ENCODE data around the gene GLCE. TPM values are rescaled to one million over a fixed set of nuclear protein-coding genes. Genes with fewer than 3 reads are reported as not detected.

The GLCE gene
- total and polyA plus RNA-seq, 7 experiments from 2014 or later = 3.0 to 8.8 (median 5.7) TPM

- ChIA-PET CTCF (interaction anchor here (0.6 kb wide), 1 partner anchor 663 kb away, joined by 3 read pairs; no protein-coding TSS in a partner anchor), POLR2A (no interaction called here)
- ATAC-seq (no peak), DNase-seq (no peak)
- Histone ChIP-seq H3K27ac (ENCODE audit: low read depth, low read length) (no peak overlapping the region), H3K9me3 (ENCODE audit: control insufficient read depth in 2 of 3, low read length in 3 of 3) (no peaks in the 10 kb centered on the region), H3K4me3 (ENCODE audit: low read length) (no peak overlapping the region), H3K4me1 (ENCODE audit: control insufficient read depth in 2 of 2, insufficient read depth in 2 of 2, low read length in 2 of 2) (no peaks in the 10 kb centered on the region), H3K36me3 (ENCODE audit: control insufficient read depth in 2 of 3, insufficient read depth in 3 of 3, low read length in 3 of 3) (no peaks in the 10 kb centered on the region), H3K27me3 (ENCODE audit: control insufficient read depth in 2 of 2, insufficient read depth in 2 of 2, low read length in 2 of 2) (no peaks in the 10 kb centered on the region)
- Mint-ChIP-seq H3K27ac (no peak overlapping the region), H3K36me3 (no peaks in the 10 kb centered on the region), H3K4me3 (no peak overlapping the region), H3K27me3 (peaks cover 20 to 30% (median 24%) of the 10 kb centered on the region in 5 donors), H3K9me3 (no peaks in the 10 kb centered on the region), H3K4me1 (peaks cover 0 to 6% (median 0%) of the 10 kb centered on the region in 7 donors)
- intact Hi-C loops (cut with micrococcal nuclease) = no loop called here
These were observed 41.4 kb upstream of the GLCE start for GRCh38 chr15:69119001-69119400.

DNA sequence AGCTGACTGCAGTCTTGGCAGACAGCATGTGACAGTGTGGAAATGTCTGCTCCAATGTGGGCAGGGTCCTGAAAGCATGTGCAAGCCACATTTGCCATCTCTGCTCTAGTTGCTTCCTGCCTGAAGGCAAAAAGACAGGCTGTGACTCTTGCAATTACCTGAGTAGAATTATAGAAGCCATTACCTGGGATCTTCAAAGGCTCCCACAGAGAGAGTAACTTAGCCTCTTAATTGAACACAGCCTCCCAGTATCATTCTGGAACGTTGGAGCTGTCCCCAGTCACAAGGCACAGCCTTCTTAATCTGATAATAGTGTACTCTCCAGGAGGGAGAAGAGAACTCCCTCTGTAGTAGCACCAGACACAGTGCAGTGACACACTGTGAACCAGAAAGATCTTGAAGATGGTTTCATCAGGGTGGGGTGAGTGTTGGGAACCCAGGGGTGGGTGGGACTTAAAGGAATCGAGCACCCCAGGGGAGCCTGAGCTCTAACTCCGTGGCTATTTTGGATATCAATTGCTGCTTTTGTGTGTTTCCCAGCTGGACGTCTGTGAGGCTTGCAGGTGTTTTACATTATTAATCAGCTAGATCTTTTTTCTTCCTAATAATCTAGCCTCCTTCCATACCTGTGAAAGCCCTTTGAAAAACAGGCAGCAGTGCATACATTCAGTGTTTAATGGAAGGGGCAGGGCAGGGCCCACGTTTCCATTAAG lies 40.6 kb upstream of the GLCE start:
- H3K4me1 ChIP-seq (ENCODE audit: control insufficient read depth in 2 of 2, insufficient read depth in 2 of 2, low read length in 2 of 2) = no peaks in the 10 kb centered on the region
- H3K4me3 ChIP-seq (ENCODE audit: low read length) = no peak overlapping the region
- Mint-ChIP-seq H3K36me3 (no peaks in the 10 kb centered on the region), H3K27ac (no peak overlapping the region), H3K4me3 (no peak overlapping the region), H3K27me3 (peaks cover 12 to 22% (median 20%) of the 10 kb centered on the region in 5 donors), H3K9me3 (no peaks in the 10 kb centered on the region), H3K4me1 (peaks cover 0 to 2% (median 0%) of the 10 kb centered on the region in 7 donors)
- H3K27ac ChIP-seq (ENCODE audit: low read depth, low read length) = no peak overlapping the region
- H3K27me3 ChIP-seq (ENCODE audit: control insufficient read depth in 2 of 2, insufficient read depth in 2 of 2, low read length in 2 of 2) = no peaks in the 10 kb centered on the region
- H3K9me3 ChIP-seq (ENCODE audit: control insufficient read depth in 2 of 3, low read length in 3 of 3) = no peaks in the 10 kb centered on the region
- no peaks in the 10 kb centered on the region for H3K36me3 ChIP-seq (ENCODE audit: control insufficient read depth in 2 of 3, insufficient read depth in 3 of 3, low read length in 3 of 3)
- ATAC-seq = no peak
- DNase-seq = no peak
- ChIA-PET CTCF (no interaction called here), POLR2A (no interaction called here)
- intact Hi-C loops (cut with micrococcal nuclease) = no loop called here

DNA sequence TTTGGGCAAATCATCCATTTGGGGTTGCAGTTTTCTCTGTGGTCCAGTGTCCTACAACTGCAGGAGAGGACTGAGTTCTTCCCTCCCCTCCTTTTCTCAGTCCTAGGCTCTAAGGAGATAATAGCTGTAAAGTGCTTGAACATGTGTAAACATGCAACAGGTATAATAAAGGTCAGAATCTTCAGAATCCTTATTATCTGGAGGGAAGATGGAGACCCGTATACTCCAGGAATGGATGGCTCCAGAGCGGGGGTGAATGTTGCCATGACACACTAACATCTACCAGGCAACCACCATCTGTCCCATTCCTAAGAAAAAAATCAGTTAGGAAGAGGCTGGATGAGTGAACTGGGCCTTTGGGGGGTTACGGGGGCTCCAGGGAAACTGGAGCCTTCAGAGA lies 39.7 kb upstream of the GLCE start:
- no peaks in the 10 kb centered on the region for H3K27me3 ChIP-seq (ENCODE audit: control insufficient read depth in 2 of 2, insufficient read depth in 2 of 2, low read length in 2 of 2)
- no peak overlapping the region for H3K27ac ChIP-seq (ENCODE audit: low read depth, low read length)
- H3K36me3 ChIP-seq (ENCODE audit: control insufficient read depth in 2 of 3, insufficient read depth in 3 of 3, low read length in 3 of 3) = no peaks in the 10 kb centered on the region
- CTCF ChIA-PET = no interaction called here
- Mint-ChIP-seq H3K27me3 (peaks cover 9 to 19% (median 17%) of the 10 kb centered on the region in 5 donors), H3K9me3 (no peaks in the 10 kb centered on the region), H3K4me3 (no peak overlapping the region), H3K27ac (no peak overlapping the region), H3K36me3 (no peaks in the 10 kb centered on the region), H3K4me1 (peaks cover 0 to 2% (median 0%) of the 10 kb centered on the region in 7 donors)
- H3K9me3 ChIP-seq (ENCODE audit: control insufficient read depth in 2 of 3, low read length in 3 of 3) = no peaks in the 10 kb centered on the region
- ATAC-seq = no peak
- no peak for DNase-seq
- intact Hi-C loops (cut with micrococcal nuclease) = no loop called here
- POLR2A ChIA-PET = interaction anchor here (0.7 kb wide), 1 partner anchor 1072 kb away, joined by 3 read pairs; no protein-coding TSS in a partner anchor
- no peaks in the 10 kb centered on the region for H3K4me1 ChIP-seq (ENCODE audit: control insufficient read depth in 2 of 2, insufficient read depth in 2 of 2, low read length in 2 of 2)
- no peak overlapping the region for H3K4me3 ChIP-seq (ENCODE audit: low read length)

GRCh38 chr15:69121198-69121828 lies 39.1 kb upstream of the GLCE start:
- no peaks in the 10 kb centered on the region for H3K9me3 ChIP-seq (ENCODE audit: control insufficient read depth in 2 of 3, low read length in 3 of 3)
- no peak overlapping the region for H3K4me3 ChIP-seq (ENCODE audit: low read length)
- no peak overlapping the region for H3K4me3 Mint-ChIP-seq
- H3K27ac ChIP-seq (ENCODE audit: low read depth, low read length) = no peak overlapping the region
- peaks cover 9 to 17% (median 13%) of the 10 kb centered on the region in 5 donors for H3K27me3 Mint-ChIP-seq
- POLR2A ChIA-PET = interaction anchor here (0.7 kb wide), 2 partner anchors 101 to 1071 kb away, joined by 3 read pairs; no protein-coding TSS in a partner anchor
- H3K4me1 ChIP-seq (ENCODE audit: control insufficient read depth in 2 of 2, insufficient read depth in 2 of 2, low read length in 2 of 2) = no peaks in the 10 kb centered on the region
- H3K36me3 ChIP-seq (ENCODE audit: control insufficient read depth in 2 of 3, insufficient read depth in 3 of 3, low read length in 3 of 3) = no peaks in the 10 kb centered on the region
- CTCF ChIA-PET = no interaction called here
- ATAC-seq (no peak), DNase-seq (no peak)
- no peak overlapping the region for H3K27ac Mint-ChIP-seq
- intact Hi-C loops (cut with micrococcal nuclease) = no loop called here
- no peaks in the 10 kb centered on the region for H3K27me3 ChIP-seq (ENCODE audit: control insufficient read depth in 2 of 2, insufficient read depth in 2 of 2, low read length in 2 of 2)
- no peaks in the 10 kb centered on the region for H3K9me3 Mint-ChIP-seq
- H3K4me1 Mint-ChIP-seq = peaks cover 0 to 8% (median 0%) of the 10 kb centered on the region in 7 donors
- H3K36me3 Mint-ChIP-seq = no peaks in the 10 kb centered on the region

DNA sequence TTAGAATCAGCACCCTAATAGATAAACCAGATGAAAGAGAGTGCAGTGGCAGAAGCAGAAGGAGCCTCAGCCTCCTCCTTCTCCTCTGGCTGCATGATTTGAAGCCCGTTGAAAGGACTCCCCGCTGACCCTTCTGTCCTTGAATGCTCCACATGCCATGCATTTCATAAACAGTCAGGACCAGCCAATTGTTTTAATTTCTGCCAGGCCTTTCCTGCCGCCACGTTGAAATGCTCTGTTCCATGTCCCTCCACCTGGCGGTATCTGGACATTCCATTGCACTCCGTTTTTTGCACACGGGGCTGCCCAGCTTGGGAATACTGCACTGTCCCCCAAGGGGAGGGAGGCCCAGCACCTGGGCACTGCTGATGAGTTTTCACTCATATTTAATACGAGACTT lies 35.2 kb upstream of the GLCE start:
- Histone ChIP-seq H3K27ac (ENCODE audit: low read depth, low read length) (no peak overlapping the region), H3K4me3 (ENCODE audit: low read length) (no peak overlapping the region), H3K27me3 (ENCODE audit: control insufficient read depth in 2 of 2, insufficient read depth in 2 of 2, low read length in 2 of 2) (no peaks in the 10 kb centered on the region), H3K4me1 (ENCODE audit: control insufficient read depth in 2 of 2, insufficient read depth in 2 of 2, low read length in 2 of 2) (no peaks in the 10 kb centered on the region), H3K36me3 (ENCODE audit: control insufficient read depth in 2 of 3, insufficient read depth in 3 of 3, low read length in 3 of 3) (no peaks in the 10 kb centered on the region), H3K9me3 (ENCODE audit: control insufficient read depth in 2 of 3, low read length in 3 of 3) (no peaks in the 10 kb centered on the region)
- Mint-ChIP-seq H3K4me1 (peaks cover 0 to 8% (median 0%) of the 10 kb centered on the region in 7 donors), H3K4me3 (no peak overlapping the region), H3K9me3 (no peaks in the 10 kb centered on the region), H3K27me3 (peaks cover 0 to 5% (median 0%) of the 10 kb centered on the region in 5 donors), H3K27ac (no peak overlapping the region), H3K36me3 (no peaks in the 10 kb centered on the region)
- ChIA-PET CTCF (no interaction called here), POLR2A (no interaction called here)
- intact Hi-C loops (cut with micrococcal nuclease) = no loop called here
- DNase-seq = no peak
- ATAC-seq = no peak

DNA sequence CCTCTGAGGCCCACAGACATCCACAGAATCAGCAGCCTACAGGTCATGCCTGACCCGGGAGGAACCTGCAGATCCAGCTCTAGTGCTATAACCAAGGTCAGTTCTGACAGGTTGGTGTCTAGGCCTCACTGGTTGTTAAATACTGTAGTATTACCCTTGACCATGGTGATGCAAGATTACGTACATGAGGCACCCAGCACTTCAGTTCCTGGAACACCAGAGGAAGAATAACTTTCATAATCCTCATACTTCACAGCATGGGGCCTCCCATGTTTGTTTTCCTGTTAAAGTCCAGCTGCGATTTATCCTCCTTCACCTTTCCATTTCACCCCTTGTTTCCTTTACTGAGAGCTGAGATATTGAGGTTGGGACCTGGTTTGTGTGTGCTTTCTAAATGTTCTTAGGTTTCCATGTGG lies 34.4 kb upstream of the GLCE start:
- Mint-ChIP-seq H3K27ac (no peak overlapping the region), H3K27me3 (peaks cover 0 to 5% (median 0%) of the 10 kb centered on the region in 5 donors), H3K9me3 (no peaks in the 10 kb centered on the region), H3K36me3 (no peaks in the 10 kb centered on the region), H3K4me1 (peaks cover 0 to 8% (median 0%) of the 10 kb centered on the region in 7 donors), H3K4me3 (no peak overlapping the region)
- POLR2A ChIA-PET = no interaction called here
- H3K27me3 ChIP-seq (ENCODE audit: control insufficient read depth in 2 of 2, insufficient read depth in 2 of 2, low read length in 2 of 2) = no peaks in the 10 kb centered on the region
- CTCF ChIA-PET = no interaction called here
- no peak overlapping the region for H3K4me3 ChIP-seq (ENCODE audit: low read length)
- H3K36me3 ChIP-seq (ENCODE audit: control insufficient read depth in 2 of 3, insufficient read depth in 3 of 3, low read length in 3 of 3) = no peaks in the 10 kb centered on the region
- ATAC-seq (no peak), DNase-seq (no peak)
- no peaks in the 10 kb centered on the region for H3K4me1 ChIP-seq (ENCODE audit: control insufficient read depth in 2 of 2, insufficient read depth in 2 of 2, low read length in 2 of 2)
- intact Hi-C loops (cut with micrococcal nuclease) = no loop called here
- H3K9me3 ChIP-seq (ENCODE audit: control insufficient read depth in 2 of 3, low read length in 3 of 3) = no peaks in the 10 kb centered on the region
- H3K27ac ChIP-seq (ENCODE audit: low read depth, low read length) = no peak overlapping the region

GRCh38 chr15:69127306-69127705 lies 33.1 kb upstream of the GLCE start:
- no peaks in the 10 kb centered on the region for H3K9me3 ChIP-seq (ENCODE audit: control insufficient read depth in 2 of 3, low read length in 3 of 3)
- no peak for DNase-seq
- no peaks in the 10 kb centered on the region for H3K36me3 Mint-ChIP-seq
- H3K4me1 ChIP-seq (ENCODE audit: control insufficient read depth in 2 of 2, insufficient read depth in 2 of 2, low read length in 2 of 2) = no peaks in the 10 kb centered on the region
- no peak overlapping the region for H3K27ac Mint-ChIP-seq
- intact Hi-C loops (cut with micrococcal nuclease) = no loop called here
- no peak overlapping the region for H3K27ac ChIP-seq (ENCODE audit: low read depth, low read length)
- H3K4me1 Mint-ChIP-seq = peaks cover 0 to 9% (median 0%) of the 10 kb centered on the region in 7 donors
- CTCF ChIA-PET = no interaction called here
- H3K27me3 ChIP-seq (ENCODE audit: control insufficient read depth in 2 of 2, insufficient read depth in 2 of 2, low read length in 2 of 2) = no peaks in the 10 kb centered on the region
- POLR2A ChIA-PET = no interaction called here
- H3K9me3 Mint-ChIP-seq = no peaks in the 10 kb centered on the region
- no peaks in the 10 kb centered on the region for H3K36me3 ChIP-seq (ENCODE audit: control insufficient read depth in 2 of 3, insufficient read depth in 3 of 3, low read length in 3 of 3)
- ATAC-seq = no peak
- no peak overlapping the region for H3K4me3 Mint-ChIP-seq
- H3K4me3 ChIP-seq (ENCODE audit: low read length) = no peak overlapping the region
- H3K27me3 Mint-ChIP-seq = peaks cover 0 to 4% (median 0%) of the 10 kb centered on the region in 5 donors

All from naive thymus-derived CD4-positive, alpha-beta T cell (primary cell).